HEK293 (cell line): ENCODE data around the gene HOXB7.

Experiments used
- CTCF ChIA-PET: fragments of 350-600 bp; formaldehyde crosslinking; extraction: SDS; loops from one replicate; lab custom pipeline; 2021; ENCODE audit warnings: antibody characterized with exemption; lab: Yijun Ruan, JAX
- POLR2A ChIA-PET: fragments of 300-600 bp; formaldehyde crosslinking; extraction: SDS; loops from one replicate; lab custom pipeline; 2020; ENCODE audit warnings: antibody characterized with exemption, inconsistent platforms; lab: Yijun Ruan, JAX
- H3K27ac ChIP-seq: fragments of 200-500 bp; sonication (Bioruptor generic); 2 replicates; pipeline ENCODE4 v1.5.1; 2014; ENCODE audit warnings: low read depth, low read length, control low read depth, inconsistent platforms; ENCODE audit errors: extremely low read depth
- H3K36me3 ChIP-seq, 2 experiments: fragments of 200-500 bp in 1 of 2; sonication (Bioruptor generic) in 1 of 2; 1 replicate in 1 of 2; 2 replicates in 1 of 2; pipeline ENCODE4 v1.5.1; 2014 to 2017; ENCODE audit warnings: inconsistent platforms in 2 of 2, low read length in 2 of 2; ENCODE audit not compliant: control insufficient read depth in 2 of 2, insufficient read depth in 1 of 2
- H3K4me1 ChIP-seq: fragments of 200-500 bp; sonication (Bioruptor generic); 2 replicates; pipeline ENCODE4 v1.5.1; 2014; ENCODE audit warnings: mild to moderate bottlenecking, low read length, inconsistent platforms; ENCODE audit not compliant: control insufficient read depth, insufficient read depth
- H3K4me3 ChIP-seq: 2 replicates; pipeline ENCODE4 v1.5.1; 2011; ENCODE audit warnings: low read depth, mild to moderate bottlenecking, control low read depth, low read length, moderate library complexity
- H3K9me3 ChIP-seq: fragments of 200-500 bp; sonication (Bioruptor generic); 2 replicates; pipeline ENCODE4 v1.5.1; 2014; ENCODE audit warnings: low read depth, low read length, inconsistent platforms; ENCODE audit not compliant: control insufficient read depth, insufficient read depth
- CTCF ChIP-seq: fragments of 450-650 bp; formaldehyde crosslinking; IDR thresholded peaks from 2 replicates; pipeline ENCODE4 v1.5.1; 2016; ENCODE audit warnings: missing biosample characterization, missing genetic modification characterization
- PRDM4 ChIP-seq: fragments of 450-650 bp; formaldehyde crosslinking; IDR thresholded peaks from 2 replicates; pipeline ENCODE4 v1.5.1; 2017; ENCODE audit warnings: missing biosample characterization, missing genetic modification characterization
- REPIN1 ChIP-seq: fragments of 450-650 bp; formaldehyde crosslinking; IDR thresholded peaks from 2 replicates; pipeline ENCODE4 v1.5.1; 2017; ENCODE audit warnings: missing biosample characterization, missing genetic modification characterization, low read depth
- SP2 ChIP-seq: fragments of 450-650 bp; formaldehyde crosslinking; IDR thresholded peaks from 2 replicates; pipeline ENCODE4 v1.5.1; 2016; ENCODE audit warnings: missing biosample characterization, missing genetic modification characterization
- TRIM28 ChIP-seq: IDR thresholded peaks from 2 replicates; pipeline ENCODE4 v1.6.1; 2011; ENCODE audit warnings: low read length, control low read depth, borderline replicate concordance
- YY2 ChIP-seq: fragments of 450-650 bp; formaldehyde crosslinking; IDR thresholded peaks from 2 replicates; pipeline ENCODE4 v1.5.1; 2016; ENCODE audit warnings: missing biosample characterization, missing genetic modification characterization
- ZBTB11 ChIP-seq: fragments of 450-650 bp; formaldehyde crosslinking; conservative IDR thresholded peaks from 2 replicates; pipeline ENCODE4 v1.5.1; 2016; ENCODE audit warnings: low read depth, missing biosample characterization, missing genetic modification characterization
- ZBTB17 ChIP-seq: fragments of 450-650 bp; formaldehyde crosslinking; IDR thresholded peaks from 2 replicates; pipeline ENCODE4 v1.5.1; 2016; ENCODE audit warnings: missing biosample characterization, missing genetic modification characterization
- ZBTB8A ChIP-seq: fragments of 450-650 bp; formaldehyde crosslinking; IDR thresholded peaks from 2 replicates; pipeline ENCODE4 v1.5.1; 2016; ENCODE audit warnings: missing biosample characterization, missing genetic modification characterization
- ZNF16 ChIP-seq: fragments of 450-650 bp; formaldehyde crosslinking; IDR thresholded peaks from 2 replicates; pipeline ENCODE4 v1.5.1; 2016; ENCODE audit warnings: low read depth, missing biosample characterization, missing genetic modification characterization
- ZNF211 ChIP-seq: fragments of 450-650 bp; formaldehyde crosslinking; IDR thresholded peaks from 2 replicates; pipeline ENCODE4 v1.5.1; 2016; ENCODE audit warnings: low read depth, missing biosample characterization, missing genetic modification characterization
- ZNF214 ChIP-seq: fragments of 450-650 bp; formaldehyde crosslinking; IDR thresholded peaks from 2 replicates; pipeline ENCODE4 v1.5.1; 2017; ENCODE audit warnings: missing biosample characterization, mild to moderate bottlenecking, missing genetic modification characterization, borderline replicate concordance
- ZNF302 ChIP-seq: fragments of 450-650 bp; formaldehyde crosslinking; IDR thresholded peaks from 2 replicates; pipeline ENCODE4 v1.5.1; 2016; ENCODE audit warnings: missing biosample characterization, missing genetic modification characterization, low read depth
- ZNF335 ChIP-seq: fragments of 450-650 bp; formaldehyde crosslinking; conservative IDR thresholded peaks from 2 replicates; pipeline ENCODE4 v1.5.1; 2016; ENCODE audit warnings: missing biosample characterization, missing genetic modification characterization
- ZNF473 ChIP-seq: fragments of 450-650 bp; formaldehyde crosslinking; IDR thresholded peaks from 2 replicates; pipeline ENCODE4 v1.5.1; 2017; ENCODE audit warnings: missing biosample characterization, missing genetic modification characterization
- ZNF513 ChIP-seq: fragments of 450-650 bp; IDR thresholded peaks from 2 replicates; pipeline ENCODE4 v1.5.1; 2018; ENCODE audit warnings: missing biosample characterization, missing genetic modification characterization
- ZNF555 ChIP-seq: fragments of 450-650 bp; formaldehyde crosslinking; conservative IDR thresholded peaks from 2 replicates; pipeline ENCODE4 v1.5.1; 2017; ENCODE audit warnings: missing biosample characterization, mild to moderate bottlenecking, missing genetic modification characterization, inconsistent platforms
- ZNF600 ChIP-seq: fragments of 450-650 bp; formaldehyde crosslinking; IDR thresholded peaks from 2 replicates; pipeline ENCODE4 v1.5.1; 2016; ENCODE audit warnings: missing biosample characterization, missing genetic modification characterization
- ZNF621 ChIP-seq: fragments of 450-650 bp; formaldehyde crosslinking; IDR thresholded peaks from 2 replicates; pipeline ENCODE4 v1.5.1; 2017; ENCODE audit warnings: missing biosample characterization, missing genetic modification characterization

HOXB7 gene

GRCh38 chr17:48595278-48595999 is 15.4 kb downstream of the HOXB7 start:
- POLR2A ChIA-PET, result no interaction called here
- TF ChIP-seq ZNF513 (tag by site-specific recombination), result peak; percentile 94
- 0 out of 2 replicates have a peak, but pooled peaks have one; percentile 9 for TF ChIP-seq ZBTB8A (tag by site-specific recombination)
- TF ChIP-seq ZNF600, result peak; percentile 9; the same call in 1 of the 2 replicates
- no peak for TF ChIP-seq SP2 (tag by site-specific recombination)
- TF ChIP-seq ZNF16 (tag by site-specific recombination), result no peak
- TF ChIP-seq ZBTB17 (tag by site-specific recombination), result 0 out of 2 replicates have a peak, but pooled peaks have one; percentile 7
- TF ChIP-seq REPIN1 (tag by site-specific recombination), result peak; percentile 69; the same call in 1 of the 2 replicates
- peaks cover 5 to 46% of the 10 kb centered on the region in 2 experiments; a peak in 2 of 3 replicates for H3K36me3 ChIP-seq
- H3K4me3 ChIP-seq, result no peak overlapping the region
- CTCF ChIA-PET, result interaction anchor here (0.6 to 6.0 kb wide), 11 partner anchors 23 to 578 kb away, joined by 3 to 52 read pairs (median 5); no protein-coding TSS in a partner anchor
- H3K4me1 ChIP-seq, result peaks cover 42% of the 10 kb centered on the region
- no peaks in the 10 kb centered on the region for H3K9me3 ChIP-seq
- H3K27ac ChIP-seq, result peak overlapping the region; percentile 87; the same call in 1 of the 2 replicates

- POLR2A ChIA-PET, result no interaction called here
- peaks cover 5 to 46% of the 10 kb centered on the region in 2 experiments; a peak in 2 of 3 replicates for H3K36me3 ChIP-seq
- CTCF ChIA-PET, result interaction anchor here (0.6 to 6.0 kb wide), 21 partner anchors 12 to 380 kb away, joined by 3 to 52 read pairs (median 6); no protein-coding TSS in a partner anchor
- peaks cover 38% of the 10 kb centered on the region for H3K4me1 ChIP-seq
- H3K4me3 ChIP-seq, result no peak overlapping the region
- H3K9me3 ChIP-seq, result no peaks in the 10 kb centered on the region
- peak overlapping the region; percentile 68 for H3K27ac ChIP-seq
- no peak for TF ChIP-seq YY2 (tag by site-specific recombination)
- 0 out of 2 replicates have a peak, but pooled peaks have one; percentile 4 for TF ChIP-seq ZBTB11 (tag by site-specific recombination)
- no peak for TF ChIP-seq CTCF (tag by site-specific recombination)
- no peak for TF ChIP-seq ZNF513 (tag by site-specific recombination)
- TF ChIP-seq ZNF555 (tag by site-specific recombination), result no peak
- TF ChIP-seq ZNF621 (tag by site-specific recombination), result no peak
- TF ChIP-seq ZNF335 (tag by site-specific recombination), result peak; percentile 88
- TF ChIP-seq ZNF302, result no peak
- TF ChIP-seq PRDM4 (tag by site-specific recombination), result 0 out of 2 replicates have a peak, but pooled peaks have one; percentile 36
- no peak for TF ChIP-seq ZNF214 (tag by site-specific recombination)
- no peak for TF ChIP-seq ZNF211 (tag by site-specific recombination)
- TF ChIP-seq TRIM28, result no peak
- no peak for TF ChIP-seq ZNF473
These were observed 16.1 kb downstream of the HOXB7 start for GRCh38 chr17:48594538-48595277.
